HepG2 (cell line): Measurements from ENCODE around the gene HOXA7. TPM values are rescaled to one million over a fixed set of nuclear protein-coding genes. Genes with fewer than 3 reads are reported as not detected.

Experiments used
- EHMT2 ChIP-seq: fragments of 200-600 bp; sonication (generic); IDR thresholded peaks from 2 replicates; pipeline ENCODE4 v1.7.0; 2017; ENCODE audit warnings: antibody characterized with exemption, low read depth, low read length, borderline replicate concordance
- HNF4G ChIP-seq, 2 experiments: sonication (generic) in 1 of 2; formaldehyde crosslinking in 1 of 2; IDR thresholded peaks; 2 replicates each; pipeline versions ENCODE4 v1.4.0 to v1.6.1; 2011 to 2020; ENCODE audit warnings: borderline replicate concordance in 2 of 2, low read depth in 2 of 2, mild to moderate bottlenecking in 2 of 2, low read length in 1 of 2, missing genetic modification reagents in 1 of 2, moderate library complexity in 1 of 2
- JUNB ChIP-seq: sonication (generic); formaldehyde crosslinking; IDR thresholded peaks from 2 replicates; pipeline ENCODE4 v1.8.0; 2022; ENCODE audit warnings: missing genetic modification reagents, mild to moderate bottlenecking, borderline replicate concordance
- MED1 ChIP-seq: sonication (generic); formaldehyde crosslinking; IDR thresholded peaks from 2 replicates; pipeline ENCODE4 v1.4.0; 2020; ENCODE audit warnings: missing genetic modification reagents
- MYNN ChIP-seq: sonication (generic); formaldehyde crosslinking; IDR thresholded peaks from 2 replicates; pipeline ENCODE4 v1.4.0; 2020; ENCODE audit warnings: mild to moderate bottlenecking, low read depth, missing genetic modification reagents
- PHB2 ChIP-seq: fragments of 450-650 bp; IDR thresholded peaks from 2 replicates; pipeline ENCODE4 v1.6.1; 2018; ENCODE audit not compliant: partially characterized antibody
- SKI ChIP-seq: fragments of 450-650 bp; IDR thresholded peaks from one replicate; pipeline ENCODE4 v1.6.1; 2018; ENCODE audit warnings: mild to moderate bottlenecking; ENCODE audit not compliant: partially characterized antibody
- TARDBP ChIP-seq: sonication (generic); formaldehyde crosslinking; IDR thresholded peaks from 2 replicates; pipeline ENCODE4 v1.8.0; 2022; ENCODE audit warnings: mild to moderate bottlenecking, missing genetic modification reagents
- YEATS2 ChIP-seq: sonication (generic); formaldehyde crosslinking; IDR thresholded peaks from 2 replicates; pipeline ENCODE4 v1.4.0; 2020; ENCODE audit warnings: missing genetic modification reagents, borderline replicate concordance
- ZBTB14 ChIP-seq: sonication (generic); formaldehyde crosslinking; IDR thresholded peaks from 2 replicates; pipeline ENCODE4 v1.4.0; 2020; ENCODE audit warnings: missing genetic modification reagents
- ZNF20 ChIP-seq: sonication (generic); formaldehyde crosslinking; IDR thresholded peaks from 2 replicates; pipeline ENCODE4 v1.4.0; 2020; ENCODE audit warnings: mild to moderate bottlenecking, moderate library complexity, missing genetic modification reagents
- ZNF781 ChIP-seq: sonication (generic); formaldehyde crosslinking; IDR thresholded peaks from 2 replicates; pipeline ENCODE4 v1.5.1; 2020; ENCODE audit warnings: borderline replicate concordance, mild to moderate bottlenecking, missing genetic modification reagents; ENCODE audit errors: not compliant biosample characterization
- polyA plus RNA-seq, 8 experiments: library from polyadenylated mRNA; depleted of rRNA in 3 of 8; stranded (reverse) in 7 of 8; unstranded in 1 of 8; fragments of >200 nt; fragmentation: Illumina TruSeq in 4 of 8; extraction: Trizol in 4 of 8; gene quantifications; 2 replicates each; pipeline versions ENCODE4 v1.2.1 to v1.2.3, GENCODE V29; 2011 to 2016; ENCODE audit warnings: low read depth in 4 of 8, missing spikeins in 1 of 8, mixed read lengths in 1 of 8; ENCODE audit not compliant: insufficient read depth in 1 of 8
- total RNA-seq, 5 experiments: library from RNA; depleted of rRNA; stranded (reverse); fragments of >200 nt; fragmentation: Illumina TruSeq; extraction: Trizol; gene quantifications; 2 replicates each; pipeline ENCODE4 v1.2.3, GENCODE V29; 2016; ENCODE audit warnings: low read depth in 1 of 5
- TF ChIP-seq, protein P1 (sequence below): sonication (generic); formaldehyde crosslinking; IDR thresholded peaks from 2 replicates; pipeline ENCODE4 v1.4.0; 2020; ENCODE audit warnings: mild to moderate bottlenecking, missing genetic modification reagents
- TF ChIP-seq, protein P2 (sequence below): IDR thresholded peaks from 2 replicates; pipeline ENCODE4 v1.6.1; 2016
- TF ChIP-seq, protein P3 (sequence below): sonication (generic); formaldehyde crosslinking; IDR thresholded peaks from 2 replicates; pipeline ENCODE4 v1.4.0; 2020; ENCODE audit warnings: mild to moderate bottlenecking, missing genetic modification reagents
- TF ChIP-seq, protein P4 (sequence below): sonication (generic); formaldehyde crosslinking; IDR thresholded peaks from 2 replicates; pipeline ENCODE4 v1.4.0; 2020; ENCODE audit warnings: missing genetic modification reagents

Gene HOXA7
- total and polyA plus RNA-seq, 2 of the 13 experiments (the other 11 are each of a cell fraction or from before 2014, with no cell fraction given) = 0.05 TPM; not detected in 1

DNA sequence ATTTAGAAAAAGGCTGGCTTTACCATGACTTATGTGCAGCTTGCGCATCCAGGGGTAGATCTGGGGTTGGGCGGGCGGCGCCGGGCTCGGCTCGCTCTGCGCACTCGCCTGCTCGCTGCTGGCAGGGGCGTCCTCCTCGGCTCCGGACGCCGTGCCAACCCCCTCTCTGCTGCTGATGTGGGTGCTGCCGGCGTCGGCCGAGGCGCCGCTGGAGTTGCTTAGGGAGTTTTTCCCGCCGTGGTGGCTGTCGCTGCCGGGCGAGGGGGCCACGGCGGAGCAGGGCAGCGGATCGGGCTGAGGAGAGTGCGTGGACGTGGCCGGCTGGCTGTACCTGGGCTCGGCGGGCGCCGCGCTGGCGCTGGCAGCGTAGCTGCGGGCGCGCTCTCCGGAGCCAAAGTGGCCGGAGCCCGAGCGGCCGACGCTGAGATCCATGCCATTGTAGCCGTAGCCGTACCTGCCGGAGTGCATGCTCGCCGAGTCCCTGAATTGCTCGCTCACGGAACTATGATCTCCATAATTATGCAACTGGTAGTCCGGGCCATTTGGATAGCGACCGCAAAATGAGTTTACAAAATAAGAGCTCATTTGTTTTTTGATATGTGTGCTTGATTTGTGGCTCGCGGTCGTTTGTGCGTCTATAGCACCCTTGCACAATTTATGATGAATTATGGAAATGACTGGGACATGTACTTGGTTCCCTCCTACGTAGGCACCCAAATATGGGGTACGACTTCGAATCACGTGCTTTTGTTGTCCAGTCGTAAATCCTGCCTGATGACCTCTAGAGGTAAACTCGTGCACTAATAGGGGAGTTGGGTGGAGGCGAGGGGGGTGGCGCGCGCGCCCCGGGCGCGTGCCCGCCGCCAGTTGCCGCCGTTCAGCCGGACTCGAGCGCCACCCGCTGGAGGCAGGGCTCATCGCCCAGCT lies 13.2 kb downstream of the HOXA7 start, which contains the start of gene HOXA5 (continued):
- TF ChIP-seq, protein P1, sequence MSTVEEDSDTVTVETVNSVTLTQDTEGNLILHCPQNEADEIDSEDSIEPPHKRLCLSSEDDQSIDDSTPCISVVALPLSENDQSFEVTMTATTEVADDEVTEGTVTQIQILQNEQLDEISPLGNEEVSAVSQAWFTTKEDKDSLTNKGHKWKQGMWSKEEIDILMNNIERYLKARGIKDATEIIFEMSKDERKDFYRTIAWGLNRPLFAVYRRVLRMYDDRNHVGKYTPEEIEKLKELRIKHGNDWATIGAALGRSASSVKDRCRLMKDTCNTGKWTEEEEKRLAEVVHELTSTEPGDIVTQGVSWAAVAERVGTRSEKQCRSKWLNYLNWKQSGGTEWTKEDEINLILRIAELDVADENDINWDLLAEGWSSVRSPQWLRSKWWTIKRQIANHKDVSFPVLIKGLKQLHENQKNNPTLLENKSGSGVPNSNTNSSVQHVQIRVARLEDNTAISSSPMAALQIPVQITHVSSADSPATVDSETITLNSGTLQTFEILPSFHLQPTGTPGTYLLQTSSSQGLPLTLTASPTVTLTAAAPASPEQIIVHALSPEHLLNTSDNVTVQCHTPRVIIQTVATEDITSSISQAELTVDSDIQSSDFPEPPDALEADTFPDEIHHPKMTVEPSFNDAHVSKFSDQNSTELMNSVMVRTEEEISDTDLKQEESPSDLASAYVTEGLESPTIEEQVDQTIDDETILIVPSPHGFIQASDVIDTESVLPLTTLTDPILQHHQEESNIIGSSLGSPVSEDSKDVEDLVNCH (CRISPR knock-in tag) = no peak
- TF ChIP-seq SKI (peak; percentile 14), PHB2 (no peak), JUNB (CRISPR knock-in tag) (no peak), EHMT2 (no peak), MYNN (CRISPR knock-in tag) (no peak), ZNF20 (CRISPR knock-in tag) (no peak), YEATS2 (no peak), HNF4G (IDR thresholded peaks at IDR 0.05; ENCODE audit: borderline replicate concordance, low read depth, low read length) (no peak), HNF4G (CRISPR knock-in tag; IDR thresholded peaks at IDR 0.05; ENCODE audit: borderline replicate concordance, low read depth) (no peak), ZNF781 (CRISPR knock-in tag) (no peak), MED1 (no peak), TARDBP (CRISPR knock-in tag) (no peak), ZBTB14 (peak; percentile 99)
- TF ChIP-seq, protein P2, sequence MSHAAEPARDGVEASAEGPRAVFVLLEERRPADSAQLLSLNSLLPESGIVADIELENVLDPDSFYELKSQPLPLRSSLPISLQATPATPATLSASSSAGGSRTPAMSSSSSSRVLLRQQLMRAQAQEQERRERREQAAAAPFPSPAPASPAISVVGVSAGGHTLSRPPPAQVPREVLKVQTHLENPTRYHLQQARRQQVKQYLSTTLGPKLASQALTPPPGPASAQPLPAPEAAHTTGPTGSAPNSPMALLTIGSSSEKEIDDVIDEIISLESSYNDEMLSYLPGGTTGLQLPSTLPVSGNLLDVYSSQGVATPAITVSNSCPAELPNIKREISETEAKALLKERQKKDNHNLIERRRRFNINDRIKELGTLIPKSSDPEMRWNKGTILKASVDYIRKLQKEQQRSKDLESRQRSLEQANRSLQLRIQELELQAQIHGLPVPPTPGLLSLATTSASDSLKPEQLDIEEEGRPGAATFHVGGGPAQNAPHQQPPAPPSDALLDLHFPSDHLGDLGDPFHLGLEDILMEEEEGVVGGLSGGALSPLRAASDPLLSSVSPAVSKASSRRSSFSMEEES (CRISPR knock-in tag) = peak; percentile 16; the same call in 1 of the 2 replicates
- TF ChIP-seq, protein P3, sequence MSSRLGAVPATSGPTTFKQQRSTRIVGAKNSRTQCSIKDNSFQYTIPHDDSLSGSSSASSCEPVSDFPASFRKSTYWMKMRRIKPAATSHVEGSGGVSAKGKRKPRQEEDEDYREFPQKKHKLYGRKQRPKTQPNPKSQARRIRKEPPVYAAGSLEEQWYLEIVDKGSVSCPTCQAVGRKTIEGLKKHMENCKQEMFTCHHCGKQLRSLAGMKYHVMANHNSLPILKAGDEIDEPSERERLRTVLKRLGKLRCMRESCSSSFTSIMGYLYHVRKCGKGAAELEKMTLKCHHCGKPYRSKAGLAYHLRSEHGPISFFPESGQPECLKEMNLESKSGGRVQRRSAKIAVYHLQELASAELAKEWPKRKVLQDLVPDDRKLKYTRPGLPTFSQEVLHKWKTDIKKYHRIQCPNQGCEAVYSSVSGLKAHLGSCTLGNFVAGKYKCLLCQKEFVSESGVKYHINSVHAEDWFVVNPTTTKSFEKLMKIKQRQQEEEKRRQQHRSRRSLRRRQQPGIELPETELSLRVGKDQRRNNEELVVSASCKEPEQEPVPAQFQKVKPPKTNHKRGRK (CRISPR knock-in tag) = no peak
- TF ChIP-seq, protein P4, sequence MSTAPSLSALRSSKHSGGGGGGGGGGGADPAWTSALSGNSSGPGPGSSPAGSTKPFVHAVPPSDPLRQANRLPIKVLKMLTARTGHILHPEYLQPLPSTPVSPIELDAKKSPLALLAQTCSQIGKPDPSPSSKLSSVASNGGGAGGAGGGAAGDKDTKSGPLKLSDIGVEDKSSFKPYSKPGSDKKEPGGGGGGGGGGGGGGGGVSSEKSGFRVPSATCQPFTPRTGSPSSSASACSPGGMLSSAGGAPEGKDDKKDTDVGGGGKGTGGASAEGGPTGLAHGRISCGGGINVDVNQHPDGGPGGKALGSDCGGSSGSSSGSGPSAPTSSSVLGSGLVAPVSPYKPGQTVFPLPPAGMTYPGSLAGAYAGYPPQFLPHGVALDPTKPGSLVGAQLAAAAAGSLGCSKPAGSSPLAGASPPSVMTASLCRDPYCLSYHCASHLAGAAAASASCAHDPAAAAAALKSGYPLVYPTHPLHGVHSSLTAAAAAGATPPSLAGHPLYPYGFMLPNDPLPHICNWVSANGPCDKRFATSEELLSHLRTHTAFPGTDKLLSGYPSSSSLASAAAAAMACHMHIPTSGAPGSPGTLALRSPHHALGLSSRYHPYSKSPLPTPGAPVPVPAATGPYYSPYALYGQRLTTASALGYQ (CRISPR knock-in tag) = no peak
